Natural killer cell (primary cell): ENCODE results near the gene CNKSR2. TPM values are rescaled to one million over a fixed set of nuclear protein-coding genes. Genes with fewer than 3 reads are reported as not detected.

Source experiments
- ATAC-seq, 3 donors: fragments of 150-1000 bp in 2 of 3; fragments of 200-7000 bp in 1 of 3; cut with Tn5 transposase; 1 replicate in 1 of 3; 2 replicates in 2 of 3; pipeline ENCODE4 v1.10.0; 2021; ENCODE audit warnings: mild to moderate bottlenecking in 2 of 3, moderate library complexity in 2 of 3
- DNase-seq, 2 donors: peaks; one replicate each; pipeline versions ENCODE4 v3.0.0 to v3.0.0-alpha.2; 2013 to 2021; ENCODE audit warnings: mixed read lengths in 1 of 2
- H3K27ac ChIP-seq: one replicate; pipeline ENCODE4 v1.5.1; 2013; ENCODE audit warnings: mild to moderate bottlenecking, low read length
- H3K27me3 ChIP-seq: one replicate; pipeline ENCODE4 v1.6.1; 2013; ENCODE audit warnings: low read length; ENCODE audit not compliant: control insufficient read depth, insufficient read depth
- H3K36me3 ChIP-seq: one replicate; pipeline ENCODE4 v1.6.1; 2013; ENCODE audit warnings: low read length; ENCODE audit not compliant: control insufficient read depth, insufficient read depth
- H3K4me1 ChIP-seq: one replicate; pipeline ENCODE4 v1.6.1; 2013; ENCODE audit warnings: low read length; ENCODE audit not compliant: control insufficient read depth, insufficient read depth
- H3K4me3 ChIP-seq: one replicate; pipeline ENCODE4 v1.5.1; 2013; ENCODE audit warnings: low read length
- H3K9me3 ChIP-seq: one replicate; pipeline ENCODE4 v1.6.1; 2013; ENCODE audit warnings: low read length; ENCODE audit not compliant: control insufficient read depth, insufficient read depth
- H3K27ac Mint-ChIP-seq, 2 donors: one replicate each; pipeline ENCODE4 v1.8.0; 2022; ENCODE audit warnings: mild to moderate bottlenecking in 2 of 2, mixed read lengths in 2 of 2, moderate library complexity in 1 of 2
- H3K27me3 Mint-ChIP-seq, 2 donors: one replicate each; pipeline ENCODE4 v1.8.0; 2022; ENCODE audit warnings: low read depth in 2 of 2, mixed read lengths in 2 of 2
- H3K36me3 Mint-ChIP-seq: one replicate; pipeline ENCODE4 v1.8.0; 2022; ENCODE audit warnings: mixed read lengths
- H3K4me1 Mint-ChIP-seq, 2 donors: one replicate each; pipeline ENCODE4 v1.8.0; 2022; ENCODE audit warnings: mixed read lengths in 2 of 2
- H3K4me3 Mint-ChIP-seq: one replicate; pipeline ENCODE4 v1.8.0; 2022; ENCODE audit warnings: mild to moderate bottlenecking, moderate library complexity, mixed read lengths
- H3K9me3 Mint-ChIP-seq, 2 donors: one replicate each; pipeline ENCODE4 v1.8.0; 2022; ENCODE audit warnings: mixed read lengths in 2 of 2
- CTCF ChIP-seq: fragments of 200-600 bp; IDR thresholded peaks from one replicate; pipeline ENCODE4 v1.8.0; 2022; ENCODE audit warnings: antibody characterized with exemption
- WGBS: methylation state at CpG from one replicate; pipeline ENCODE4 v1.1.7; 2013; ENCODE audit warnings: missing lambda C conversion rate; ENCODE audit not compliant: insufficient coverage; 5-methylcytosine and 5-hydroxymethylcytosine counted together
- intact Hi-C: fragments of 100-400 bp; cut with micrococcal nuclease; formaldehyde crosslinking; loops from one replicate; pipeline ENCODE4 v1.14.2; 2022
- total RNA-seq, 4 donors: library from RNA; stranded (reverse); fragments of 120-200 nt in 1 of 4; gene quantifications; one replicate each; pipeline versions ENCODE4 v1.2.3 to v1.2.4, GENCODE V29; 2013 to 2022

The CNKSR2 gene
- total RNA-seq, 3 donors from 2014 or later (not counting 1 experiment from before 2014, with no cell fraction given), result 1.8 to 2.2 (median 1.8) TPM

GRCh38 chrX:21632027-21632426, 257.8 kb downstream of the CNKSR2 start:
- Mint-ChIP-seq H3K4me1 (no peaks in the 10 kb centered on the region), H3K27me3 (no peaks in the 10 kb centered on the region), H3K4me3 (no peak overlapping the region), H3K36me3 (no peaks in the 10 kb centered on the region), H3K27ac (no peak overlapping the region), H3K9me3 (peaks cover 0 to 2% of the 10 kb centered on the region in 2 donors)
- DNase-seq, result no peak
- 82% methylated on average over 2 of the region's 2 CpGs for WGBS
- Histone ChIP-seq H3K36me3 (no peaks in the 10 kb centered on the region), H3K4me1 (no peaks in the 10 kb centered on the region), H3K9me3 (no peaks in the 10 kb centered on the region), H3K27me3 (no peaks in the 10 kb centered on the region), H3K4me3 (no peak overlapping the region), H3K27ac (no peak overlapping the region)
- no peak for ATAC-seq
- intact Hi-C loops, result no loop called here
- no peak for TF ChIP-seq CTCF

- no peak for DNase-seq
- Mint-ChIP-seq H3K27me3 (no peaks in the 10 kb centered on the region), H3K9me3 (peaks cover 0 to 2% of the 10 kb centered on the region in 2 donors), H3K4me3 (no peak overlapping the region), H3K27ac (no peak overlapping the region), H3K4me1 (no peaks in the 10 kb centered on the region), H3K36me3 (no peaks in the 10 kb centered on the region)
- no CpG with 5 or more reads among the region's 2 CpGs for WGBS
- no peak overlapping the region for H3K4me3 ChIP-seq
- no peaks in the 10 kb centered on the region for H3K4me1 ChIP-seq
- TF ChIP-seq CTCF, result no peak
- intact Hi-C loops, result no loop called here
- no peak for ATAC-seq
- H3K27me3 ChIP-seq, result no peaks in the 10 kb centered on the region
- H3K9me3 ChIP-seq, result no peaks in the 10 kb centered on the region
- H3K36me3 ChIP-seq, result no peaks in the 10 kb centered on the region
- no peak overlapping the region for H3K27ac ChIP-seq
Measured at GRCh38 chrX:21638311-21638710, 264.1 kb downstream of the CNKSR2 start.

- H3K4me3 Mint-ChIP-seq, result no peak overlapping the region
- Histone ChIP-seq H3K36me3 (no peaks in the 10 kb centered on the region), H3K27ac (no peak overlapping the region), H3K9me3 (no peaks in the 10 kb centered on the region), H3K4me3 (no peak overlapping the region), H3K27me3 (no peaks in the 10 kb centered on the region), H3K4me1 (no peaks in the 10 kb centered on the region)
- TF ChIP-seq CTCF, result no peak
- no peaks in the 10 kb centered on the region for H3K4me1 Mint-ChIP-seq
- 78% methylated on average over 2 of the region's 3 CpGs for WGBS
- H3K27ac Mint-ChIP-seq, result no peak overlapping the region
- ATAC-seq (no peak), DNase-seq (no peak)
- no peaks in the 10 kb centered on the region for H3K27me3 Mint-ChIP-seq
- no peaks in the 10 kb centered on the region for H3K36me3 Mint-ChIP-seq
- intact Hi-C loops, result no loop called here
- peaks cover 0 to 2% of the 10 kb centered on the region in 2 donors for H3K9me3 Mint-ChIP-seq
Measured at GRCh38 chrX:21639775-21640174, 265.6 kb downstream of the CNKSR2 start.

GRCh38 chrX:21645431-21645830, 271.2 kb downstream of the CNKSR2 start:
- Mint-ChIP-seq H3K4me1 (no peaks in the 10 kb centered on the region), H3K27ac (no peak overlapping the region), H3K36me3 (no peaks in the 10 kb centered on the region), H3K4me3 (no peak overlapping the region), H3K27me3 (peaks cover 0 to 10% of the 10 kb centered on the region in 2 donors), H3K9me3 (no peaks in the 10 kb centered on the region)
- no peaks in the 10 kb centered on the region for H3K4me1 ChIP-seq
- H3K36me3 ChIP-seq, result no peaks in the 10 kb centered on the region
- DNase-seq (no peak), ATAC-seq (no peak)
- TF ChIP-seq CTCF, result no peak
- no peaks in the 10 kb centered on the region for H3K9me3 ChIP-seq
- intact Hi-C loops, result no loop called here
- no peaks in the 10 kb centered on the region for H3K27me3 ChIP-seq
- H3K27ac ChIP-seq, result no peak overlapping the region
- no peak overlapping the region for H3K4me3 ChIP-seq
